ENCODE measurements around the gene FHAD1. TPM values are rescaled to one million over a fixed set of nuclear protein-coding genes. Genes with fewer than 3 reads are reported as not detected.

The FHAD1 gene
- polyA plus RNA-seq, 4 donors, result 2.9 to 9.8 (median 3.3) TPM

- DNase-seq (ENCODE audit: low read depth in 4 of 4, low spot score in 3 of 4), result peak in 1 of 4 donors; percentile 56
These were observed 76.4 kb downstream of the FHAD1 start for GRCh38 chr1:15323351-15323988.

DNA sequence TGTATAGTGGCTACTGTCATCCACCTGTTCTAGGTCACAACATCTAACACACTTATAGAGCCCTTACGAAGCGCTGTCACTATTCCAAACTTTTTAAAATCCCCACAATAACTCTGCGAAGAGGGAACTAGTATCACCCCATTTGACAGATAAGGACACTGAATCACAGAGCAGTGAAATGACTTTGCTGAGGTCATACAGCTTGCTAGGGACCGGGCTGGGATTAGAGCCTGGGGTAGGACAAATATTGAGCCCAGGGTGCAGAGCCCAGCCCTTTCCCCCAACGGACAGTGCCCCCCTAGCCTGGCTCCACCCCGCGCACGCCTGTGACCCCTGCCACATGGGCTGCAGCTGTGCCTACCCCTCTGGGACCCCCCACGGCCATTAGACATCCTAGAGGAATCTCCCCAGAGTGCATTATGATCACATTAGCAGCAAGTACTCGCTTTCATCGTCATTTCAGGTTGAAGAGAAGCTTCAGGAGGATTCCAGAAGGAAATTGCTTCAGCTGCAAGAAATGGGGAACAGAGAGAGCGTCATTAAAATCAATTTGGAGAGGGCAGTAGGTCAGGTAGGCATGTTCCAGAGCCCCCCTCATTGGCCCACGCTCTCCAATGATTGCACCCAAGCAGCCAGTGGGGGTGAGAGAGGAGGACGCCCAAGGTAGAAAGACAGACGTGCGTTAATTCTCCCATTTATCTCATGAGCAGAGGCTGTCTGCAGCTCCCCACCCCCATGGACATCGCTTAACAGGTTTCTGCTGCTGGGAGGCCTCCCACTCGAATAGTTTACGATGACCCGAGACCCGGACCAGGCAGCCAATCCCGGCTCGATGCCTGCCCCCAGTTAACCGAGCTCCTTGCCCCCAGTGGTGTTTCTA lies 77.2 kb downstream of the FHAD1 start:
- DNase-seq (ENCODE audit: low read depth in 4 of 4, low spot score in 3 of 4), result no peak

DNA sequence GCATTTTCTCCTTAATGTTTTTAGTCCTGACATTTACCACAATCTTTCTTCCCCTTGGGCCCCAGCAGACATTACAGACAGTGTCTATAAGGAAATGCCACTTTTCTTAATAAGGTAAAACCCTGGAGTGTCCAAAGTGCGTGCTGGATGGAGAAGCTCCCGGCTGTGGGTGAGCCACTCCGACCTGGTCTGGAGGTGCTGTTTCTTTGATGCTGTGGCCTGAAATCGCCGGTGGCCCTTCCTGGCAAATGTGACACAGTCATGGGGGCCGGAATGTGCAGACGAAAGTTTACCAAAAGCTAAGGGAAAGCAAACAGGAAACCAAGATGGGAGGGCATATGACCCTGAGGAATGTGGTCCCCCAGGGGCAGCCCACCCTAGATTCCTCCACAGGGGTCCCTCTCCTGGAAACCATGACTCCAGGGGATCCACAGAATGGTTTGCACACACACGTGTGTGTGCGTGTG lies 77.9 kb downstream of the FHAD1 start:
- DNase-seq (ENCODE audit: low read depth in 4 of 4, low spot score in 3 of 4), result no peak

GRCh38 chr1:15325375-15326085 lies 78.5 kb downstream of the FHAD1 start:
- no peak for DNase-seq (ENCODE audit: low read depth in 4 of 4, low spot score in 3 of 4)

DNA sequence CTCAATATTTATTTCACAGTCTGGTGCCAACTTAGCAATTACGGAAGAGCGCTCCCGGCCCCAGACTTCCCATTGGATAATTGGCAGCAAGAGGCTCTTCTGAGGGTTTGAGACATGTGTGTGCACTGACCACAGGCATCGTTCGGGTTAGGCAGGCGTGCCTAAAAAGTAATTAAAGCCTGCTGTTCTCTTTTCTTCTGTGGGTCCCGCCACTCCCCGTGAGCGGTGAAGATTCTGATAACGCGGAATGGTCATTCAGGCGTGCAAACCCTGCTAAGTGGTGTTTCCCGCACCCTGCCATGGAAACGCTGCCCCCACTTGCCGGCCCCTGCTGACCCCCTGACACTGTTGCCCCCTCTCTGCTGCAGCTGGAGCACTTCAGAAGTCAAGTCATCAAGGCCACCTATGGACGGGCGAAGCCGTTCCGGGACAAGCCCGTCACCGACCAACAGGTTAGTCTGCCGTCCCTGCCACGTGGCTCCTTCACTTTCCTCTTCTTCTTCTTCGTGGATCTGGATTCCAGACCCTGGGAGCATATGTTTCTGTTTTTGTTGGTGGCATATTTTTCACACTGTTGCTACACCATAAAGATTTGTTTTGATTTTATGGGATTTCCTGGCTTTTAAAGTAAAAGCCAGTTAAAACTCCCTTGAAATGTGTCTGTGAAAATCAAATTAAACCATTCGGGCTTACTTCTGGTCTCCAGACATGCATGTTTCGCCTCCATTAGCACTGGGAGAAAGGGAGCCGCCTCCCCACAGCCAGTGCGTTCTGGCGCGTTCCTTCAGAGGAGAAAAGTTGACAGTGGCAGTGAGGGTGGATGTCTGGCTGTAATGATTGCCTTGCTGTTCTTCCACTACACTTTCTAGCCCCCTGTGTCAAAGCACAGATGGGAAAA lies 79.9 kb downstream of the FHAD1 start:
- no peak for DNase-seq (ENCODE audit: low read depth in 4 of 4, low spot score in 3 of 4)

DNA sequence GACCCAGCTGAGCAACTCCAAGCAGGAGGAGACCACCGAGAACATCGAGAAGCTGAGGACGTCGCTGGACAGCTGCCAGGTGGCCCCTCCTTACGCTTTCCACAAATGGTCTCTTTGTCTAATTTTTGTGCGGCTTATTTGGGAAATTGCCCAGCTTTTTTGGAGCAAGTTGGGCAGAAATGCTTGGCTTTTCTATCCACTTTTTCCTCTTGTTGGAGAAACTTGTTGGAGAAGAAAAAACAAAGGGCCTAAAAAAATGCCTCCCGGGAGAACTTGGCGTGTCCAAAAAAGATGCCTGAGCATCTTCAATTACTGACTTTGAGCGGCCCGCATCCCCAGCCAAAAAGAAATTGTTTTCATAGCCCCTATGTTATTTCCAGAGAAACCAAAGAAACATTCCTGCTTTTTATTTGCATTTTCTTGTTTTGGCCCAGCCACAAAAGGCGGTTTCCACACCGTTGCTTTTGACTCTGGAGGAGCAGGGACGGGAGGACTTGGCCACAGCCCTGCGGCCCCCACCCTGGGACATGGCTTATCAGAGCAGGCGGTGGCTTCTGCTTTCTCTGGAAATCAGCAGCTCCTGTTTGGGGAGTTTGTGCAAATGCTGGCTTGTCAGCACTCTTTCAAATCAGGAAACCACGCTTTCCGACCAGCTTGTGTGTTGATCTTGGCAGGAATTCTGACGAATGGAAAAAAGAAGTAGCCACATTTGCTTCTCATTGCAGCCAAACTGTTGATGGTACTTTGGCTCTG lies 81.5 kb downstream of the FHAD1 start:
- DNase-seq (ENCODE audit: low read depth in 4 of 4, low spot score in 3 of 4), result no peak

GRCh38 chr1:15329104-15329820 lies 82.2 kb downstream of the FHAD1 start:
- no peak for DNase-seq (ENCODE audit: low read depth in 4 of 4, low spot score in 3 of 4)

GRCh38 chr1:15330028-15330427 lies 83.0 kb downstream of the FHAD1 start:
- no peak for DNase-seq (ENCODE audit: low read depth in 4 of 4, low spot score in 3 of 4)

- DNase-seq (ENCODE audit: low read depth in 4 of 4, low spot score in 3 of 4), result no peak
These were observed 84.2 kb downstream of the FHAD1 start for GRCh38 chr1:15331180-15331579.

DNA sequence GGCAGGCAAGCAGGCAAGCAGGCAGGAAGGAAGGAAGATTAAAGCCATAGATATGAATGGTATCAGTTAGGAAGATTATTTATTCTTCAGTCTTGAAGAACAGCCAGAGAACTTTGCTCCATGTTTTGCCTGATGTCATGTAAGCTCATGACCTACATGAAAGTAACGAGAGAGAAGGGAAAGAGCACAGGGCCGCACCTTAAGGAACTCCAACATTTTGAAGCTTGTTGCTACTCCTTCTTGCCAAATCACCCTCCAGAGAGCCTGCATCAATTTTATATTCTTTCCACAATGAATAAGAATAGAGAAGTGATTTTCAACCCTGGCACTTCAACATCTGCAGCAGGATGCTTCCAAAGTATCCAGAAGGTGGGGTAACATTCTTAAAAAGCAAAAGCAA lies 84.7 kb downstream of the FHAD1 start:
- no peak for DNase-seq (ENCODE audit: low read depth in 4 of 4, low spot score in 3 of 4)

GRCh38 chr1:15332525-15332924 lies 85.5 kb downstream of the FHAD1 start:
- no peak for DNase-seq (ENCODE audit: low read depth in 4 of 4, low spot score in 3 of 4)

- no peak for DNase-seq (ENCODE audit: low read depth in 4 of 4, low spot score in 3 of 4)
These were observed 86.1 kb downstream of the FHAD1 start for GRCh38 chr1:15332952-15333715.

DNA sequence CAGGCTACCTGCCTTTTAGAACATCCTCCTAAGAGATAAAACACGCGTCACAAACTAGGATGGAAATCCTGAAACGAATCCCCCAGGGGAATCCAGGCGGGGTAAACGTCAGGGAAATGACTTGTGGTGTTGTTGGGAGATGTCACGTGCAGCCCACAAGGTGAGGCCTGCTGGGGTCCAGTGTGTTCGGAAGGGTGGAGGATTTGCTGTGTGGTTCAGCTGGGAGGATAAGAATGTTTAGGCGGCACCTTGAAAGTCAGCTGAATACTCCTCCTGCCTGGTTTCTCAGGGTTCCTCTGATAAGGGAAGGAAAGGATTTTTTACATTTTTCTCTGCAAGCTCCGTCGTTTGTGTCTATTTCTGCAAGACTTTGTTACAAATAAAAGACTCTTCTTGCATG lies 88.0 kb downstream of the FHAD1 start:
- no peak for DNase-seq (ENCODE audit: low read depth in 4 of 4, low spot score in 3 of 4)

DNA sequence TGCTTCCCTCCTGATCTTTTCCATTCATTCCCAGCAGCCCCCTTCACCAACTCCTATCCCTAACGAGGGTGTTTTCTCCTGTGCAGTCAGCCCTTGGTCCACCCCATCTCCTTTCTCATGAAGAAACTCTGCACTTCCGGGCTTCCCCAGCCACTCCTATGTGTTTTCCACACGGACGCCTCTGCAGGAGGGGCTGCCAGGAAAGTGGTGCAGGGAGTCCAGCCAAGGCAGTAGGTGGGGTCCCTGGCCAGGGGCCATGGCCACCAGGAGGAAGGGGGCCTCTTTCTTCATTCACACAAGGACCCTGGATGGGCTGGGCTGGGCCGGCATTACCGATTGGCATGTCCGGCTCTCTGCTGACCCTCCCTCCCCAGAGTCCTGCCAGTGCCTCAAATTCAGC lies 89.8 kb downstream of the FHAD1 start:
- no peak for DNase-seq (ENCODE audit: low read depth in 4 of 4, low spot score in 3 of 4)

- no peak for DNase-seq (ENCODE audit: low read depth in 4 of 4, low spot score in 3 of 4)
These were observed 90.8 kb downstream of the FHAD1 start for GRCh38 chr1:15337656-15338402.

DNA sequence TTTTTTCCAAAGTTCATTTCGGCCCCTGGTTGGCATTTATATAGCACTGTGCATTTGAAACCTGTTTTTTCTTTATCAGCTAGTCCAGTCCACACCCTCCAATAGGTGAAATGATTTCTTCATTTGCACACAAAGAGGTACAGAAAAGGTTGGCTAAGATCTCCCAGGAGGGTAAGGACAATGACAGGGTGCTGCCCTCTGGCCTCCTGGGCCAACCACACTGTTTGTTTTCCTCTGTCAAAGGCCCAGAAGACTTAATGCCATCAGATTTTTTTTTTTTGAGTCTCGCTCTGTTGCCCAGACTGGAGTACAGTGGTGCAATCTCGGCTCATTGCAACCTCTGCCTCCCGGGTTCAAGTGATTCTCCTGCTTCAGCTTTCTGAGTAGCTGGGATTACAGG lies 92.5 kb downstream of the FHAD1 start:
- DNase-seq (ENCODE audit: low read depth in 4 of 4, low spot score in 3 of 4), result no peak

- no peak for DNase-seq (ENCODE audit: low read depth in 4 of 4, low spot score in 3 of 4)
These were observed 94.2 kb downstream of the FHAD1 start for GRCh38 chr1:15341228-15341627.

All from left renal pelvis (tissue), 4 donors.